Neuronal stem cell (in vitro differentiated cells): ENCODE measurements around the gene ABCD2.

Experiments used
- DNase-seq: peaks from one replicate; pipeline ENCODE4 v3.0.0-alpha.2; 2013; ENCODE audit warnings: low spot score
- H2AFZ ChIP-seq: one replicate; pipeline ENCODE4 v1.6.1; 2013; ENCODE audit warnings: mild to moderate bottlenecking, low read length, inconsistent platforms
- H2AK5ac ChIP-seq: 2 replicates; pipeline ENCODE4 v1.6.1; 2013; ENCODE audit warnings: low read depth, mild to moderate bottlenecking, inconsistent platforms, low read length, moderate library complexity, mixed read lengths
- H2BK120ac ChIP-seq: 2 replicates; pipeline ENCODE4 v1.6.1; 2013; ENCODE audit warnings: low read depth, mild to moderate bottlenecking, inconsistent platforms, low read length, moderate library complexity, mixed read lengths
- H2BK12ac ChIP-seq: one replicate; pipeline ENCODE4 v1.6.1; 2013; ENCODE audit warnings: low read length, inconsistent platforms
- H2BK15ac ChIP-seq: 2 replicates; pipeline ENCODE4 v1.6.1; 2013; ENCODE audit warnings: mild to moderate bottlenecking, low read length, inconsistent platforms, mixed read lengths
- H2BK5ac ChIP-seq: one replicate; pipeline ENCODE4 v1.6.1; 2013; ENCODE audit warnings: inconsistent platforms, mild to moderate bottlenecking, low read length, moderate library complexity
- H3K14ac ChIP-seq: one replicate; pipeline ENCODE4 v1.6.1; 2013; ENCODE audit warnings: low read length, inconsistent platforms
- H3K18ac ChIP-seq: 2 replicates; pipeline ENCODE4 v1.6.1; 2013; ENCODE audit warnings: low read length, inconsistent platforms
- H3K23ac ChIP-seq: 2 replicates; pipeline ENCODE4 v1.6.1; 2013; ENCODE audit warnings: low read depth, mild to moderate bottlenecking, mixed read lengths, low read length, inconsistent platforms; ENCODE audit not compliant: poor library complexity
- H3K27ac ChIP-seq: replicated peaks from 3 replicates; pipeline ENCODE4 v1.5.1; 2013; ENCODE audit warnings: low read length, inconsistent platforms
- H3K27me3 ChIP-seq, 3 experiments: 2 replicates each; pipeline ENCODE4 v1.6.1; 2013; ENCODE audit warnings: low read length in 3 of 3, mild to moderate bottlenecking in 2 of 3, inconsistent platforms in 1 of 3, low read depth in 1 of 3, mixed read lengths in 1 of 3, moderate library complexity in 1 of 3; ENCODE audit not compliant: control insufficient read depth in 3 of 3, insufficient read depth in 3 of 3
- H3K36me3 ChIP-seq, 2 donors: replicated peaks in 1 of 2; 2 replicates each; pipeline ENCODE4 v1.6.1; 2013; ENCODE audit warnings: low read length in 2 of 2; ENCODE audit not compliant: control insufficient read depth in 2 of 2, insufficient read depth in 2 of 2
- H3K4ac ChIP-seq: 2 replicates; pipeline ENCODE4 v1.6.1; 2013; ENCODE audit warnings: inconsistent platforms, mild to moderate bottlenecking, low read length, moderate library complexity
- H3K4me1 ChIP-seq, 2 donors: 1 replicate in 1 of 2; 2 replicates in 1 of 2; pipeline ENCODE4 v1.6.1; 2013; ENCODE audit warnings: low read length in 2 of 2, low read depth in 1 of 2; ENCODE audit not compliant: control insufficient read depth in 2 of 2, insufficient read depth in 1 of 2
- H3K4me2 ChIP-seq: one replicate; pipeline ENCODE4 v1.6.1; 2013; ENCODE audit warnings: mild to moderate bottlenecking, low read length, inconsistent platforms; ENCODE audit not compliant: insufficient read depth, poor library complexity, severe bottlenecking
- H3K4me3 ChIP-seq, 2 donors: 2 replicates each; pipeline ENCODE4 v1.5.1; 2013; ENCODE audit warnings: low read length in 2 of 2, mild to moderate bottlenecking in 2 of 2, inconsistent platforms in 1 of 2, moderate library complexity in 1 of 2
- H3K79me1 ChIP-seq: one replicate; pipeline ENCODE4 v1.6.1; 2013; ENCODE audit warnings: low read depth, mild to moderate bottlenecking, inconsistent platforms, low read length, moderate library complexity
- H3K9ac ChIP-seq: one replicate; pipeline ENCODE4 v1.6.1; 2013; ENCODE audit warnings: mild to moderate bottlenecking, low read depth, low read length, inconsistent platforms; ENCODE audit not compliant: poor library complexity
- H3K9me3 ChIP-seq, 2 donors: replicated peaks in 1 of 2; 2 replicates each; pipeline versions ENCODE3 to v1.6.1; 2013; ENCODE audit warnings: low read length in 2 of 2, mild to moderate bottlenecking in 2 of 2, inconsistent platforms in 1 of 2, low read depth in 1 of 2, mixed read lengths in 1 of 2, moderate library complexity in 1 of 2; ENCODE audit not compliant: control insufficient read depth in 2 of 2, insufficient read depth in 1 of 2
- H4K8ac ChIP-seq: one replicate; pipeline ENCODE4 v1.6.1; 2013; ENCODE audit warnings: low read depth, mild to moderate bottlenecking, inconsistent platforms, low read length, moderate library complexity
- H4K91ac ChIP-seq: one replicate; pipeline ENCODE4 v1.6.1; 2013; ENCODE audit warnings: low read length, low read depth, mild to moderate bottlenecking, inconsistent platforms; ENCODE audit not compliant: poor library complexity
- WGBS, 2 donors: extraction: QIAGEN DNeasy Blood & Tissue Kit; methylation state at CpG; one replicate each; pipeline ENCODE4 v1.1.7; 2013; ENCODE audit warnings: missing lambda C conversion rate in 2 of 2, mixed read lengths in 1 of 2; ENCODE audit not compliant: insufficient read length in 2 of 2, insufficient replicate concordance in 1 of 2; ENCODE audit errors: extremely low coverage in 2 of 2; 5-methylcytosine and 5-hydroxymethylcytosine counted together

Gene ABCD2

GRCh38 chr12:39643052-39643451, 23.4 kb upstream of the ABCD2 start:
- Histone ChIP-seq H2BK15ac (no peak overlapping the region), H2AK5ac (no peak overlapping the region), H4K91ac (no peak overlapping the region), H3K4me1 (no peaks in the 10 kb centered on the region), H3K27ac (no peak overlapping the region), H2BK120ac (no peak overlapping the region), H3K23ac (no peak overlapping the region), H3K9me3 (no peaks in the 10 kb centered on the region), H2BK5ac (no peak overlapping the region), H3K4me3 (no peak overlapping the region), H3K27me3 (no peaks in the 10 kb centered on the region), H2BK12ac (no peak overlapping the region), H4K8ac (no peak overlapping the region), H3K18ac (no peak overlapping the region), H3K36me3 (no peaks in the 10 kb centered on the region), H3K14ac (no peak overlapping the region), H3K4ac (no peak overlapping the region), H2AFZ (no peak overlapping the region), H3K4me2 (no peak overlapping the region), H3K79me1 (no peaks in the 10 kb centered on the region), H3K9ac (no peak overlapping the region)
- no CpG with 5 or more reads among the region's 1 CpG for WGBS, 2 donors
- no peak for DNase-seq

- H3K27ac ChIP-seq: no peak overlapping the region
- no peaks in the 10 kb centered on the region for H3K79me1 ChIP-seq
- no peak overlapping the region for H2AFZ ChIP-seq
- no peaks in the 10 kb centered on the region for H3K27me3 ChIP-seq
- no peaks in the 10 kb centered on the region for H3K36me3 ChIP-seq
- DNase-seq: no peak
- no CpG with 5 or more reads among the region's 2 CpGs for WGBS, 2 donors
- H3K14ac ChIP-seq: no peak overlapping the region
- no peak overlapping the region for H2BK5ac ChIP-seq
- H3K18ac ChIP-seq: no peak overlapping the region
- no peak overlapping the region for H3K23ac ChIP-seq
- no peak overlapping the region for H4K8ac ChIP-seq
- no peak overlapping the region for H3K4me3 ChIP-seq
- no peak overlapping the region for H2BK120ac ChIP-seq
- no peaks in the 10 kb centered on the region for H3K9me3 ChIP-seq
- no peak overlapping the region for H2BK12ac ChIP-seq
- no peak overlapping the region for H4K91ac ChIP-seq
- H3K9ac ChIP-seq: no peak overlapping the region
- no peak overlapping the region for H2BK15ac ChIP-seq
- H2AK5ac ChIP-seq: no peak overlapping the region
- H3K4me1 ChIP-seq: no peaks in the 10 kb centered on the region
- no peak overlapping the region for H3K4me2 ChIP-seq
- no peak overlapping the region for H3K4ac ChIP-seq
These were observed 19.2 kb upstream of the ABCD2 start for GRCh38 chr12:39638840-39639239.

- Histone ChIP-seq H2BK12ac (no peak overlapping the region), H4K8ac (no peak overlapping the region), H2BK5ac (no peak overlapping the region), H3K9me3 (no peaks in the 10 kb centered on the region), H2AFZ (no peak overlapping the region), H2AK5ac (no peak overlapping the region), H3K4me3 (no peak overlapping the region), H3K9ac (no peak overlapping the region), H2BK15ac (no peak overlapping the region), H3K14ac (no peak overlapping the region), H3K36me3 (no peaks in the 10 kb centered on the region), H3K27ac (no peak overlapping the region), H3K4me2 (no peak overlapping the region), H4K91ac (no peak overlapping the region), H3K4ac (no peak overlapping the region), H3K23ac (no peak overlapping the region), H3K18ac (no peak overlapping the region), H2BK120ac (no peak overlapping the region), H3K27me3 (no peaks in the 10 kb centered on the region), H3K79me1 (no peaks in the 10 kb centered on the region), H3K4me1 (no peaks in the 10 kb centered on the region)
- no peak for DNase-seq
These were observed 18.6 kb upstream of the ABCD2 start for GRCh38 chr12:39638178-39638577.

- Histone ChIP-seq H3K23ac (no peak overlapping the region), H3K36me3 (no peaks in the 10 kb centered on the region), H3K4me2 (no peak overlapping the region), H4K8ac (no peak overlapping the region), H2AK5ac (no peak overlapping the region), H3K9me3 (no peaks in the 10 kb centered on the region), H3K27me3 (no peaks in the 10 kb centered on the region), H2AFZ (no peak overlapping the region), H3K4me1 (no peaks in the 10 kb centered on the region), H2BK120ac (no peak overlapping the region), H4K91ac (no peak overlapping the region), H2BK5ac (no peak overlapping the region), H3K27ac (no peak overlapping the region), H2BK12ac (no peak overlapping the region), H3K14ac (no peak overlapping the region), H3K79me1 (no peaks in the 10 kb centered on the region), H3K4ac (no peak overlapping the region), H3K4me3 (no peak overlapping the region), H3K9ac (no peak overlapping the region), H3K18ac (no peak overlapping the region), H2BK15ac (no peak overlapping the region)
- no peak for DNase-seq
These were observed 13.1 kb upstream of the ABCD2 start for GRCh38 chr12:39632670-39633069.
